CD4-positive, alpha-beta T cell treated with Interleukin-17A for 1 hour (primary cell): ENCODE measurements around the gene HHAT.
"Not testable (repeated sequence)": the region's sequence is repeated elsewhere in the genome, so short reads cannot be mapped to it uniquely, and the experiment has no call there.

ENCODE experiments used
- DNase-seq: peaks from one replicate; pipeline ENCODE4 v3.0.0-alpha.2; 2020

The HHAT gene

GRCh38 chr1:210315529-210315928, 13.2 kb upstream of the HHAT start:
- no peak for DNase-seq

GRCh38 chr1:210321131-210321530, 7.6 kb upstream of the HHAT start:
- DNase-seq: no peak

- no peak for DNase-seq
These were observed 7.2 kb upstream of the HHAT start for GRCh38 chr1:210321552-210321951.

- no peak for DNase-seq
These were observed 4.7 kb upstream of the HHAT start for GRCh38 chr1:210323957-210324356.

- DNase-seq: no peak
These were observed 3.6 kb upstream of the HHAT start for GRCh38 chr1:210325026-210325670.

- DNase-seq: no peak
These were observed 513 bp upstream of the HHAT start for GRCh38 chr1:210328032-210328745.

GRCh38 chr1:210330279-210330866, 1.7 kb downstream of the HHAT start:
- DNase-seq: no peak

- peak; percentile 75 for DNase-seq
These were observed 3.5 kb downstream of the HHAT start for GRCh38 chr1:210332233-210332632.

GRCh38 chr1:210332719-210333398, 4.2 kb downstream of the HHAT start:
- peak; percentile 74 for DNase-seq

- DNase-seq: no peak
These were observed 6.3 kb downstream of the HHAT start for GRCh38 chr1:210335001-210335400.

GRCh38 chr1:210336362-210336761, 7.7 kb downstream of the HHAT start:
- DNase-seq: no peak

- DNase-seq: no peak
These were observed 10.8 kb downstream of the HHAT start for GRCh38 chr1:210339500-210339899.

GRCh38 chr1:210340311-210340710, 11.6 kb downstream of the HHAT start:
- DNase-seq: no peak

GRCh38 chr1:210340841-210341240, 12.1 kb downstream of the HHAT start:
- peak; percentile 35 for DNase-seq

GRCh38 chr1:210342986-210343780, 14.5 kb downstream of the HHAT start:
- DNase-seq: no peak

GRCh38 chr1:210344706-210345105, 16.0 kb downstream of the HHAT start:
- no peak for DNase-seq

GRCh38 chr1:210347112-210347511, 18.4 kb downstream of the HHAT start:
- DNase-seq: no peak

- no peak for DNase-seq
These were observed 22.8 kb downstream of the HHAT start for GRCh38 chr1:210351496-210351895.

- DNase-seq: no peak
These were observed 23.9 kb downstream of the HHAT start for GRCh38 chr1:210352575-210352974.

- not testable (repeated sequence) for DNase-seq
These were observed 25.6 kb downstream of the HHAT start for GRCh38 chr1:210354305-210354704.

GRCh38 chr1:210358626-210359025, 29.9 kb downstream of the HHAT start:
- no peak for DNase-seq

GRCh38 chr1:210359255-210359654, 30.6 kb downstream of the HHAT start:
- no peak for DNase-seq
